ENCODE results near the gene MKNK1.
"Not testable (repeated sequence)": the region's sequence is repeated elsewhere in the genome, so short reads cannot be mapped to it uniquely, and the experiment has no call there.

MKNK1 gene

GRCh38 chr1:46603858-46604549 is at the start of gene MKNK1:
Gene MKNK1 (minus strand): TSS chr1:46604268. CDS start chr1:46583327, 20,941 bp downstream.
- H3K9me3 Mint-ChIP-seq: no peaks in the 10 kb centered on the region
- peaks cover 18% of the 10 kb centered on the region for H3K27me3 Mint-ChIP-seq (ENCODE audit: low read depth, poor library complexity)
- H3K27ac Mint-ChIP-seq: peak within 1 kb of the TSS; percentile 47
- peak; percentile 99 for DNase-seq
- no peaks in the 10 kb centered on the region for H3K36me3 Mint-ChIP-seq (ENCODE audit: low read depth)
- TF ChIP-seq, protein P1, sequence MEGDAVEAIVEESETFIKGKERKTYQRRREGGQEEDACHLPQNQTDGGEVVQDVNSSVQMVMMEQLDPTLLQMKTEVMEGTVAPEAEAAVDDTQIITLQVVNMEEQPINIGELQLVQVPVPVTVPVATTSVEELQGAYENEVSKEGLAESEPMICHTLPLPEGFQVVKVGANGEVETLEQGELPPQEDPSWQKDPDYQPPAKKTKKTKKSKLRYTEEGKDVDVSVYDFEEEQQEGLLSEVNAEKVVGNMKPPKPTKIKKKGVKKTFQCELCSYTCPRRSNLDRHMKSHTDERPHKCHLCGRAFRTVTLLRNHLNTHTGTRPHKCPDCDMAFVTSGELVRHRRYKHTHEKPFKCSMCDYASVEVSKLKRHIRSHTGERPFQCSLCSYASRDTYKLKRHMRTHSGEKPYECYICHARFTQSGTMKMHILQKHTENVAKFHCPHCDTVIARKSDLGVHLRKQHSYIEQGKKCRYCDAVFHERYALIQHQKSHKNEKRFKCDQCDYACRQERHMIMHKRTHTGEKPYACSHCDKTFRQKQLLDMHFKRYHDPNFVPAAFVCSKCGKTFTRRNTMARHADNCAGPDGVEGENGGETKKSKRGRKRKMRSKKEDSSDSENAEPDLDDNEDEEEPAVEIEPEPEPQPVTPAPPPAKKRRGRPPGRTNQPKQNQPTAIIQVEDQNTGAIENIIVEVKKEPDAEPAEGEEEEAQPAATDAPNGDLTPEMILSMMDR (IDR thresholded peaks at IDR 0.05): peak; percentile 34
- peak within 1 kb of the TSS; percentile 91 for H3K4me3 Mint-ChIP-seq
- peaks cover 44% of the 10 kb centered on the region for H3K4me1 Mint-ChIP-seq

- peak overlapping the region; percentile 94 for H3K27ac Mint-ChIP-seq
- H3K4me1 Mint-ChIP-seq: peaks cover 13% of the 10 kb centered on the region
- no peaks in the 10 kb centered on the region for H3K27me3 Mint-ChIP-seq (ENCODE audit: low read depth, poor library complexity)
- peaks cover 76% of the 10 kb centered on the region for H3K36me3 Mint-ChIP-seq (ENCODE audit: low read depth)
- H3K9me3 Mint-ChIP-seq: peaks cover 30% of the 10 kb centered on the region
- TF ChIP-seq, protein P1 (IDR thresholded peaks at IDR 0.05): no peak
- H3K4me3 Mint-ChIP-seq: no peak overlapping the region
- DNase-seq: no peak
Observed at GRCh38 chr1:46653405-46653958, 49.4 kb upstream of the MKNK1 start.

DNA sequence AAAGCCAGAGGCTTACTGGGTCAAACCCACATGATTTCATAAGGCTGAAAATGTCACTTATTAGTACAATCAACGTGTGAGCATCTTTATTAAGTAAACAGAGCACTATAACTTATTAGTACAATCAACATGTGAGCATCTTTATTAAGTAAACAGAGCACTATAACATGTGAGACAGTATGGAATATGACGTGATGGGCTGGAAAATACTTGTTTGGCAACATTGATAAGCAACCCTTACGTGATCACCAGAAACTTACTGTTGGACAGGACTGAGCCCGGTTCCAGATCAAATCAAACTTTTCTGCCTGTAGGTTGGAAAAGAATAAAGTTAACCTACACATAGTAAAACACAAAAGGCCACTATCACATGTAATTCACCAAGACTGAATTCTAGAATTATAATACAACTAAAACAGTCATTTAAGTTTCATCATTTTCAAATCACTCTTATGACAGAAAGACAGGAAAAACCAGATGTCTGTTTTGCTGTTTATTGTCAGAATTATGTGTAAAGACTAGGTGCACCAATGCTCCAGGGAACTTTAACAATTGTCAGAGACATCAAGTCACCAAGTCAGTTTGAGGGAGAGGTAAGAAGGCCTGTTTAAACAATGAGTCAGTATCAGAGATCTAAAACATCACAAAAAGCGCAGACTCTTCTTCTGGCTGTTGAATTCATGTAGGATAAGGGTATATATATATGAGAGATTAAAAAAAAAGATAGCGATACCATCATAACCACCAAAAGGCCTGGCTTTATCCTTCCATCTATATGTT is 48.4 kb upstream of the MKNK1 start:
- no peak for DNase-seq
- Mint-ChIP-seq H3K36me3 (ENCODE audit: low read depth) (peaks cover 80% of the 10 kb centered on the region), H3K27ac (peak overlapping the region; percentile 11), H3K4me1 (peaks cover 13% of the 10 kb centered on the region), H3K27me3 (ENCODE audit: low read depth, poor library complexity) (no peaks in the 10 kb centered on the region), H3K4me3 (no peak overlapping the region), H3K9me3 (peaks cover 34% of the 10 kb centered on the region)
- TF ChIP-seq, protein P1 (IDR thresholded peaks at IDR 0.05): no peak

- Mint-ChIP-seq H3K4me1 (peaks cover 13% of the 10 kb centered on the region), H3K36me3 (ENCODE audit: low read depth) (peaks cover 78% of the 10 kb centered on the region), H3K9me3 (peaks cover 37% of the 10 kb centered on the region)
- not testable (repeated sequence) for H3K4me3 Mint-ChIP-seq; H3K27me3 Mint-ChIP-seq (ENCODE audit: low read depth, poor library complexity); DNase-seq; H3K27ac Mint-ChIP-seq
Observed at GRCh38 chr1:46651152-46651551, 47.1 kb upstream of the MKNK1 start.

- TF ChIP-seq, protein P1 (IDR thresholded peaks at IDR 0.05): no peak
- peaks cover 13% of the 10 kb centered on the region for H3K4me1 Mint-ChIP-seq
- peaks cover 37% of the 10 kb centered on the region for H3K9me3 Mint-ChIP-seq
- no peak for DNase-seq
- no peak overlapping the region for H3K27ac Mint-ChIP-seq
- H3K27me3 Mint-ChIP-seq (ENCODE audit: low read depth, poor library complexity): no peaks in the 10 kb centered on the region
- H3K4me3 Mint-ChIP-seq: no peak overlapping the region
- H3K36me3 Mint-ChIP-seq (ENCODE audit: low read depth): peaks cover 72% of the 10 kb centered on the region
Observed at GRCh38 chr1:46650491-46650890, 46.4 kb upstream of the MKNK1 start.

DNA sequence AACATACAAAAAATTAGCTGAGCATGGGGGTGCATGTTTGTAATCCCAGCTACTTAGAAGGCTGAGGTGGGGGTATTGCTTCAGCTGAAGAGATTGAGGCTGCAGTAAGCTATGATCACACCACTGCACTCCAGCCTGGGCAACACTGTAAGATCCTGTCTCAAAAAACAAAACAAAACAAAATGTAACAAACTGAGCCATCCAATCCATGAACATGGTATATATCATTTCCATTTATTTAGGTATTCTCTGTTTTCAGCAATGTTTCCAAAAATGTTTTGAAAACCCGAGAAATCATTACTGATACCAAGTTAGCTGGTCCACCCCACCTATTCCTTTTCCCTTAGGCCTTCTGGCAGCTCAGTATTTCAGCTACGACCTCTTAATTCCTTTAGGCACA is 45.7 kb upstream of the MKNK1 start:
- Mint-ChIP-seq H3K4me3 (no peak overlapping the region), H3K9me3 (peaks cover 35% of the 10 kb centered on the region), H3K27ac (no peak overlapping the region), H3K36me3 (ENCODE audit: low read depth) (peaks cover 65% of the 10 kb centered on the region), H3K27me3 (ENCODE audit: low read depth, poor library complexity) (no peaks in the 10 kb centered on the region), H3K4me1 (peaks cover 13% of the 10 kb centered on the region)
- TF ChIP-seq, protein P1 (IDR thresholded peaks at IDR 0.05): no peak
- no peak for DNase-seq
